DMS153 treated with DMSO at 0.1 percent for 48 hours (cell line): ENCODE measurements around the gene EGLN2.
"Not testable (repeated sequence)": the region's sequence is repeated elsewhere in the genome, so short reads cannot be mapped to it uniquely, and the experiment has no call there.

Source experiments
- DNase-seq: peaks from one replicate; lab custom pipeline; 2025; ENCODE audit not compliant: unreplicated experiment; lab: John Stamatoyannopoulos, UW

Gene EGLN2

DNA sequence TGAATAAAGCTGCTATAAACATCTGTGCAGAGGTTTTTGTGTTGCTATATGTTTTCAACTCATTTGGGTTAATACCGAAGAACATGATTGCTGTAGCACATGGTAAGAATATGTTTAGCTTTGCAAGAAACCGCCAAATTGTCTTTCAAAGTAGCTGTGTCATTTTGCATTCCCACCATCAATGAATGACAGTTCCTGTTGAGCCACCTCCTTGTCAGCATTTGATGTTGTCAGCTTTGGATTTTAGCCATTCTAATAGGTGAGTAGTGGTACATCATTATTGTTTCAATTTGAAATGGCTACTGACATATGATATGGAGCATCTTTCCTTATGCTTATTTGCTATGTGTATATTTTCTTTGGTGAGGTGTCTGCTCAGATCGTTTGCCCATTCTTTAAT lies 43.0 kb downstream of the EGLN2 start:
- not testable (repeated sequence) for DNase-seq

DNA sequence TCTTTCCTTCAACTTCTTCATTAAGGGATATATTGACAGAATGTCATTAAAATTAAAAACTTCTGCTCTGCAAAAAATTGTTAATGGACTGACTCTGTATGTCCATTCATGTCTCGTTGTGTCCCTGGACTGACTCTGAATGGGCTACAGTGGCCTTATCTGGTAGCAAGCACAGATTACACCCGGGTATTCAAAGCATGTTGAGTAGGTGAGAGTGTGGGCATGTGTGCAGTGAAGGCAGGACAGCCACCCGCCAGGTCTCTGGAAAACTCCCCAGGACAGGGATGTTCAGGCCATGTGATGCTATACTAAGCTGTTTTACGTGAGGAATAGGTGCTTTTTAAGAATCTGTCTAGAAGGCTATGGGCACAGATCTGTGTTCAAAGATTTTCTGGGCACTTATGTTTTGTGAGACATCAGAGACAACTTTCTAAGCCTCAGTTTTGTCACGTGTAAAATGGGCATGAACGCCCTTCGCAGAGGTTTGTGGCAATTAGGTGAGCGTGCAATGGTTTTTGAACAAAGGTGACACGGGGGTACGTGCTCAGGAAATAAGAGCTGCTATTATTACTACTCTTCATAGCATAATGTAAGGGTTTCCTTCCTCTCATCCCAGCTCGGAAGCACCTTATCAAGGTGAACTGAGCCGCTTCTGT lies 44.1 kb downstream of the EGLN2 start:
- DNase-seq, result not testable (repeated sequence)

DNA sequence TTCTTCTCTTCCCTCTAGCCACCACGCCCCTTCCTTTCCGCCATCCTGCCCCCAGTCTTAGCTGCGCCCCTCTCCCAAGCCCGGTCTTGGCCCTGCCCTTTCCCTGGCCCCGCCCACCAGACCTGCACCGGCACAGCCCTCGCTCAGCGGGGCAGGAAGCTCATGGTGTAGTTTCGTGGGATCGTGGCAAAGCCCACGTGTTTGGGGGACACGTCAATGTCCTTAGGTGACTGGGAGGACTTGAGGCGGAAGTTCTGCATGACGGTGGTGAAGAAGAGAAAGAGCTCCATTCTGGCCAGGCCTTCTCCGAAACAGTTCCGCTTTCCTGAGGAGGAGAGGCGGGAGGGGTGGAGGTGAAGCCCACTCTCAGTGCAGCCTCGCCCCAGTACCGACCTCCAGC lies 44.7 kb downstream of the EGLN2 start:
- DNase-seq, result not testable (repeated sequence)

DNA sequence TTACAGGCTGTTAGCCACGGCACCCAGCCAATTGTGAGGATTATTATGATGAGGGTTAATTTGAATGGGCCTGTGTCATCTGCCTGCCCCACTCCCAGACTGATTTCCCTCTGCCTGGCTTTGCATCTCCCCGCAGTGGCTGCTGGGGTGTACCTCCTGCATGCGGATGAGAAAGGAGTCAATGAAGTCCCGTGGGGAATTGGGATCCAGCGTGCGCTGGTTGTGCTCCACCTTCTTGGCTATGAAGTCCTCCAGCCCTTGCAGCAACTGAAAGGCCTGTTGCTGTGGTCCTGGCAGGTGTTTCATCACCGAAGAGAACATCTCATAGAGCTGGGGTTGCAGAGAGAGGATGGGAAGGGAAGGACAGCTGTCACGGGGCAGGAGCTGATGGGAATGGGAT lies 47.7 kb downstream of the EGLN2 start:
- not testable (repeated sequence) for DNase-seq

DNA sequence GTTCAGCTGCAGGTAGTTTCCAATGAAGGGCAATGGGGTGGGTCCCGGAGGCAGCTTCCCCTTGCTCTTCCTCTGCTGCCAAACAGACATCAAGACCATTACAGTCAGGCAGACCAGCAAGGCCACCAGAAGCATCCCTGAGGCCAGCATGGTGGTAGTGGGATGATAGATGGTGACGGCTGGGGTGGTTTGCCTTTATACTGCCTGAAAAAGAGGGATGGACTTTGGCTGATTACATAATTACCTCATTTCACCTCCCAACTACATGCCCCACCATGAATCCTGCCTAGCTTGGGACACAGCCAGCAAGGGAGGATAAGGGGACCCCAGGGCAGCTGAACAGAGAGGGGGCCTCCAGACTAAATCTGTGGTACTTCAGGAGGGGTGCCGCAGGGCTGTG lies 51.3 kb downstream of the EGLN2 start, which contains the start of gene CYP2A6:
CYP2A6 (minus strand) TSS at position 171 of the 400 bp plus-strand sequence; CDS start at position 150, 21 bp downstream.
- DNase-seq, result not testable (repeated sequence)

DNA sequence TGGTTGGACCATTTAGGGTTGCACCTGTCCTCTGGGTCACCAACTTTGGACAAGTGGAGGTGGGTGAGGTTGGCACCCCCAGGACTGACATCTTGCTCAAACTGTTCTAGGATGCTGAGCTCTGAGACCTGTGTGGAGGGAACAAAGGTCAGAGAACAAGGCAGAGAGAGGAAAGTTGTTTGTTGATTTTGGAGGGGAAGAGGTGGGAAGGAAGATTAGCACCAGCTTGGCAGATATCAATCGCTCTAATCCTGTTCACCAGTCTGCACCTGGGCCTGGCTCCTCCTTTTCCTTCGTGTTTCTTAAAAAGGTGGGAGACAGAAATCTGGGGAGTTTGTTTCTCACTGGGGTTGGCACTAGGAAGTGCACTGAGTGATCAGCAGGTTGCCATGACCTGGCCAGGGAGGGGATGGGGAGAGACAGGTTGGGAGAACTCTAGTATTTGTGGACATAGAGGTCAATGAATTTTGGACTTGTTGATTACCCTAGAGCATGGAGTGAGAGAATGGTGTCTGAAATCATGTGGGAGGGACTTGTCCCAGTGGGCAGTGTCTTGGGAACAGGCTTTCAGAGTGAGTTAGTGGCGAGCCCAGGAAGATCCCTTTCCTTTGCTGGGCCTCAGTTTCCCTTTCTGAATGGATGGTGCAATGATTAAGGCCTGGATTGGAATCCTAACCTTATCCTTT lies 53.6 kb downstream of the EGLN2 start:
- not testable (repeated sequence) for DNase-seq
